ENCODE measurements around the gene UBD.

The UBD gene

DNA sequence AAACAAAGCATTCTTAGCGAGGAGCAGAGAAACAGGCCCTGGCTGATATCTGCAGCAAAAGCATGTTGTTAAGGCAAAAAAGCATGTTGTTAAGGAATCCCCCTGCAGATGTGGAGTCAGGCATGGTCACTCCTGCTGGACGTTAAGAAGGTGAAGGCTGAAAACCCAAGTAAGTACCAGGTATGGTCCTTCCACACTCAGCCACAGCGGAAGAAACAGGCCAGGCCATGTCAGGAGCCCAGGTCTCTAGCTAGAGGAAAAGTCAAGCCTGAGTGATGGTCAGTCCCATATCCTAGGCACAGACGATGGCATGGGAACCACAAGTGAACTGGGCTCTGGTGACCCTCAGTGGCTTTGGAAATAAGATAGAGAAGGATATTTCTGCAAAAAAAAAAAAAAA lies 39.3 kb downstream of the UBD start:
- DNase-seq = no peak

DNA sequence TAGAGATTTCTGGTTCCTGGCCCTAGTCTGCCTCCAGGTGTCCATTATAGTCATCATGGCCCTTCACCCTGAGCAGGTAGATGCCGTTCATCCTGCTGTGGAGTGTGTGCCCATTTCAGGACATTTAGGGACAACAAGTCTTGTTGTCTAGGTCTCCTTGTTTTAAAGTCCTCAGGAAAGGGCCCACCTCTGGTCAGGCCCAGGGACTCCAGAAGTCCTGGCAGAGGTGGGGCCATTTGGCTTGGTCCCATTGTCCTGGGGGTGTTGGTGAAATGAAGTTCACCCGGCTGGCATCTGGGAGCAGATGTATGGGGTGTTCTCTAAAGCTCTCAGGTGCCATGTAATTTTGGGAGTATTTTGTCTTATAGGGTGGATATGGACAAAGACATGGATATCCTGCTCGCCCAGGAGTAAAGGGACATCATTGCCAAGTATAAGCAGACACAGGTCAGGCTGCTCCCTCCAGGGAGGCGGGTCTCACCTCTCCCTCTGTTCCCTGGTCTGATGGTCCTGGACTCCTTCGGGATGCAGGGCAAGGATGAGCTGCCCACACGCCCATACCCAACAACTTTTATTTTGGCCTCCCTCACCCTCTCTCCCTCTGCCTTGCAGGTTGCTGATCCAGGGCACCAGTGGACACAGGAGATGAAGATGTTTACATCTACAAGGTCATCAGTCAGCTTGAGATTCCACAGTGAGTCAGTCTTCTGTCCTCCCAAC lies 40.1 kb downstream of the UBD start:
- DNase-seq = no peak

DNA sequence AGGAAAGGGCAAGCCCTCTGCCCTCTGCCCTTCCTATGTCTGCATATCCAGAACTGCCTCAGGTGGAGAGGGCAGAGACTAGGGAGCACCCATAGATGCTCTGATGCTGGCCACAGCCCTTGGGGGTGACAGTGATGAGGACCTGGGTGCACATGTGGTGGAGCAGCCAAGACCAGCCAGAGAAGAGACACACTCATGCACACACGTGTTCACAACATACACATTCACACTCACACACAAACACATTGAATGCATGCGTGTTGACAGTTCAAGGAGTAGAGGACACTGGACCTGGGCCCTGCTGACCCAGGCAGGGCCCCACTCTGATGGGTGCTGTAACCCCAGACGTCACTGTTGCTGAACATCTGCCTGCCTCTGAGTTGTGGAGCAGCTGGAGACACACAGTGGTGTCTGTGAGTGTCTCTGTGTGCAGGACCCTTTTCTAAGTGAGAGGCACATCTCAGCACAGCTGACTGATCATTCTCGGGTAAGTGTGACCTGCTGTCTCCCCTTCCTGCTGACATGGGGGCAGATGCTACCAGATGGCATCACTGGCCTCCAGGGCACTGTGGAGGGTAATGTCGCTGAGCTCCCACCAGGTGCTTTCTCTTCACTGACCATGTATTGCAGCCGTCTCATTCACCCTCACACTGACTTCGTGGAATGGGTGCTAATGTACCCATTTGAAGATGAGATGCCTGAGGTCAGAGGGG lies 41.6 kb downstream of the UBD start:
- no peak for DNase-seq

DNA sequence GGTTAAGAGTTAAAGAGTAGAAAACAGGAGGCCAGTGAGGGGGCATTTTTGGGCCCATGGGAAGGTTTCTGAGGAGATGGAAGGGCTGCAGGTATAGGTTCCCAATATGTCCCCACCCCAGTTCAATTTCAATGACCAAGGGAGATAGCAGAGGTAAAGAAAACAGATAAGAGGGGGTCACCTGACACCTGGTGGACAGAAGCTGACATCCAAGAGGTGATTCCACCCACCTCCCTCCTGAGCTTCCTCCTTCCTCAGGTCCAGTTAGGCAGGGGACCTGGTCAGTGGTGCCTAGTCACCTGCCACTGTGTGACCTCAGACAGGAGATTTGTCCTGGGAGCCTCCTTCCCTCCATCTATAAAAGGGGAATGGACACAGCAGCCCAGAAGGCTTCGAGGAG lies 42.3 kb downstream of the UBD start:
- DNase-seq = no peak

DNA sequence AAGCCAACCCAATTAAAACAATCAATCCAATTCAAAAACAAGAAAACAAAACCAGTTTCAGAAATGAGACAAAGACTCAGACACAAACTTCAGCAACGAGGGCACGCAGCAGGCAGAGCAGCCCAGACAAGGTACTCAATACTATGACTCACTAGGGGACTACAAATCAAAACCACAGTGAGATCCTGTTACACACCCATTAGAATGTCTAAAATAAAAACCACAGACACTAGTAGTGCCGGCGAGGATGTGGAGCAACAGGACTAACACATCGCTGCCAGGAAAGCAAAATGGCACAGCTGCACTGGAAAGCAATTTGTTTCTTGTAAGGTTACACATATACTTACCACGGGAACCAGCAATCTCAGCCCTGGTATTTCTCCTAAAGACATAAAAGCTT lies 43.4 kb downstream of the UBD start:
- no peak for DNase-seq

DNA sequence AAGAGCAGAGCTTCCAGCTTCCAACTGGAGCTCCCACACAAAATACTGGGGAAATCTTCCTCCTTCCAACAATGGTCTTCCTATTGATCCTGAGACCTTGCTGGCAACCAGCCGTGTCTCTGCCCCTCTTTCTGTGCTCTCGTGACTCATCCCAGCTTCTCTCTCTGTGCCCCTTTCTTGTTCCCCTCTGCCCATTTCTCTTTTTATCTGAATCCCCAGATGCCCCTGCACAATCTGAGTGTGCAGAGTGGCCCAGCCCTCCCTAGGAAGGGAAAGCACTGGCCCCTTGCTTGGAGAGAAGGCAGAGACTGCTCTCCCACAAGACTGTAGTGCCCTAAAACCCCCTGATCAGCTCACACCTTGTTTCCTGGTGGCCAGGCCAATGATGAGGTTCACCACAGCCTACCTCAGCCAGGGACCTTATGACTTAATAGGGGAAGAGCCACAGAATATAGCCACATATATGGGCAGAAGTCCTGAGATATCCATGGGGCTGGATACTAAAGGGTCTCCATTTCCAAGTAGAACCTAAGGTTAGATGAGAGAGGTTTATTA lies 48.7 kb downstream of the UBD start:
- no peak for DNase-seq

DNA sequence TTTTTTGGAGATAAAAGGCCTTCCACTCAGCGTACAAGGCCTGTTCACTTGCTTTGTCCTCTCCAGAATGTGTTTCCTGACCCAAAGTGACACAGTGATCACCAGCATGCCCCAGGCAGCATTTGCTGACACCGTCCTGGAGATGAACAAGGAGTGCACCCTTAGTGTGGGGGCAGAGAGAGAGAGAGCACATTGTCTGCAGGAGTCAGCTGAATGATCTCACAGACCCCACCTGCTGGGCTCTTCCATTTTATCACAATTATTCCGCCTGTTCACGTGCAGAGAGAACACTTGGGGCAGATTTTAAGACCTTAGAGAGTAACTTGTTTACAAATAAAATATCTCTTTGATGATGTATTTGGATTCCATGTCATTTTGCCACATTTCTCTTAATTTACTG lies 49.3 kb downstream of the UBD start:
- DNase-seq = no peak

DNA sequence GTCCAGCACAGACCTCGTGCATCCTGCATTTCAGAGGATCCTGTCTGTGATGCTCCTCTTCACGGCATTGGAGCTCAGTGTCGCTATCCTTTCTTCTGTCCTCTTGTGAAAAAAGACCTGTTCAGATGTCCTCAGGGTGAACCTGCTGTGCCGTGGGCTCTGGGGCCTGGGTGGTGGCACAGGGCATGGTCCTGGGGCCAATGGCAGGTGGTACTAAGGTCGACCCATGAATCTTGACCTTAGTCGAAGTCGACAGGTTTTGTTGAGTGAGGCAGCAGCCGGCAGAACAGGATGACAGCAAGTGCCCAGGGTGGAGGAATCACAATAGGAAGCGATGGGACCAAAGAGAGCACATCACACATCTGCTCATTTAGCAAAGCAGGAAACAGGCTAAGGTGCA lies 49.8 kb downstream of the UBD start:
- DNase-seq = no peak

DNA sequence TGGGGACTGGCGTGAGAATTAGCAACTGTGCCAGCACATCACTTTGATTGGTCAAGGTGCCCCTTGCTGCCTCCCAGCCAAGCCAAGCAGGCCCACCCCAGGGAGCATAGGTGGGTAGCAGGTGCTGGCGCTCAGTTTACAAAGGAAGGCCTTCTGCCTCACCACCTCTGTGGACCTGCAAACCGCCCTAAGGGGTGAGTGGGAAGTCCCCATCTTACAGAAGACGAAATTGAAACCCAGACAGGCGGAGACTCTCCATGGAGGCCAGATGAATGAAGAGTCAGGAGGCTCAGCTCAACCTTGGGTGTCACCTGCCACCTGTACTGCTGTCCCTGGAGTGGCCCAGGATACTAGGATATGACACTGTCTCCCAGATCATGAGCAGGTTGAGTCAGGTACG lies 50.3 kb downstream of the UBD start:
- no peak for DNase-seq

DNA sequence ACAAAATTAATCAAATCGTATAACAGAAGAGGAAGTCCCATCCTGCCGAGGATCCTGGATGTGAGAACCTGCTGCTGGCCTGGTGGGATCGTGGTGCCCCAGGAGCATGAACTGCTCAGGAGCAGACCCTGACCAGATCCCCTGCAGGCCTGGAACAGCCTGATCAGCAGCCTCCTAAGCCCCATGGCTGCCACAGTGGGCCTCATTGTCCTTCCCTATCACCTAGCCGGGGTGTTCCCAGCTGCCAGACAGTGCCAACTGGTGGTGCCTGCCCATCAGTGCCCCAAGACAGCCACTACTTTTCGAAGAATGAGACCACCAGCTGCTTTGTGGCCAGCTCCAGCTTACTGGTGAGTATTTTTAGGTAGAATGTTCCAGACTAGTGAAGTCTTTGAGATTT lies 52.2 kb downstream of the UBD start:
- DNase-seq = no peak

DNA sequence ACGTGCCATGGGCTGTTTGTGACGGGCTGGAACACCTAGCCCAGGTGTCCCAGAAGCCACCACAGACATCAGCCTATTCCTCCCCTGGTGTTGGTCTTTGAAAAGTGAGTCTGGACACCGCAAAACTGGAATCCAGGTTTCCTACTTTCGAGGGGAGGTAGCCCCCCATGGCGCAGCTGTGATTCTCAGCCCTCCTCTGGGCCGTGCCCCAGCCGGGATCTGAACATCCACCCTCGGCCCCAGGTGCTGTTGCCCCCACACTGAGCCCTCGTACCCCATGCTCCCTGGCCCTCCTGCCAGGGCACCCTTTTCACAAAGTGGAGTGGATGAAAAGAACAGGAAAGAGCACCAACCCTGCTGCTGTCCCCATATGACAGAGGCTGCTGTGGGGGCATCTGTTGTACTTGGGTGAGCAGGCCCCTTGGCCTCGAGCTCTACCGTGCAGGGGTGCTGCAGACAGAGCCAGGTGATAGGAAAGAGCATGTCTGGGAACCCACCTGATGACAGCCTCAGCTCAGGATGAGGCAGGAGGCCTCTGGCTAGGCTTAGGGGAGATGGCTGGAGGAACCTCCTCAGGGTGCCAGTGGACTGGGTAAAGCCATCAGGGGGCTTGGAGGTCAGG lies 53.0 kb downstream of the UBD start:
- no peak for DNase-seq

DNA sequence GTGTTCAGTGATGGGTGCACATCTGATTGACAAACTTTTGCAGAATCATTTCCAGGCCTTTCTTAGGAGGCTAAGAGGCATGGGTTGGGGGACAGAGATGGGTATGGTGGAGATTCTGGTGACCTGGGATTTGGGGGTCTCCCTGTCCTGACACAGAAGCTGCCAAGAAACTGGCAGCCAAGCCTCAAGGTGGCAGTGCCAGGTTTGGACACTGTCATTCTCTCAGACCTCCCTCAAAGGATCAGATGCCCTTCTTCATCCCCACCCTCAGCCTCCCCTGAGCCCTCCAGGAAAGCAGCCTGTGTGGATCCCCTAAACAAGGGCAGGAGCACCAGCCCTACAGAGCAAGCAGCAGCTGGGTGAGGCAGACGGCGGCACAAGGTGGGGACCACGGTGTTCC lies 53.7 kb downstream of the UBD start:
- DNase-seq = no peak
